ENCODE measurements around the gene CD4.

Gene CD4

DNA sequence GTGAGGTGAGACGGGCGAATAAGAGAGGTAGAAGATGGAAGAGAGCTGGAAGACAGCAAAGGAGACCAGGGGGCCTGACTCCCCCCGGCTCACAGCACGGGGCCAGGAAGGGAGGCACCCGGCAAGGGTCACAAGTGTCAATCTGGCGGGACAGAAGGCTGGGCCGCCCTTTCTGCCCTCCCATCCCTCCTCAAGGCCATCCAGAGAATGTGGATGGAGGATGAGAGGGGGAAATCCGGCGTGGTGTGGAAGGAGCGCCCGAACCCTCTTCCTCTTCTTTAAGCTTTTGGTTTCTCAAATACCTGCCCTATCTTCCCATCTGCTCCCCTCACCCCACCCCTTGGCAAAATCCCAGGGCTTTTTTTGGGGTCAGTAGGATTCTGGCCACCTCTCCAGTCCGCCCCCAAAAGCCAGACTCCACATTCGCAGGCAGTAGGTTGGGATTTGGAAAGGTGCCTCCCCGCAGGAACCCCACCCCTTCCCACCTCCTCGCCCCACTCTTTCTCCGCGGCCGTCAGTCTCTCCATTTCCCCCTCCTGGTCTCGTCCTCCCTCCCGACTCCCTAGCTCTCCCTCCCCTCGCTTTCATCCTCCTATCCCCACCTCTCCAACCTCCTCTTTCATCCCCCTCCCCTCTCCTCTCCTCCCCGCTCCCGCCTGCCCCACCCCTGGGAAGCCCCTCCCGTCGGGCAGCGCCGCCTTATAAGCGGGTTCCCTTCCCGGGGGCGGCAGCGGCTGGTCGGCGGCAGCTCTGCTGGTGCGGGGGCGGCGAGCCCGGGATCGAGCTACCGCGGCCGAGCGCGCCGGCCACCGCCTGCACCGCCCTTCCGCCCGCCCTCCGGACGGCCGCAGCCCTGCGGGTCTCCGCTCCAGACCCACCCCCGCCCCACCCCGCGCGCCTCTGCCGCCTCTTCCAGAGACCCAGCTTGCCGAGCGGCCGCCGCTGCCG, 23.4 kb upstream of the CD4 start, which contains the start of gene PTMS:
PTMS (plus strand) TSS at position 730 of the 948 bp plus-strand sequence. CDS start 343 bp downstream, outside the sequence.
- DNase-seq: peak; percentile 99

DNA sequence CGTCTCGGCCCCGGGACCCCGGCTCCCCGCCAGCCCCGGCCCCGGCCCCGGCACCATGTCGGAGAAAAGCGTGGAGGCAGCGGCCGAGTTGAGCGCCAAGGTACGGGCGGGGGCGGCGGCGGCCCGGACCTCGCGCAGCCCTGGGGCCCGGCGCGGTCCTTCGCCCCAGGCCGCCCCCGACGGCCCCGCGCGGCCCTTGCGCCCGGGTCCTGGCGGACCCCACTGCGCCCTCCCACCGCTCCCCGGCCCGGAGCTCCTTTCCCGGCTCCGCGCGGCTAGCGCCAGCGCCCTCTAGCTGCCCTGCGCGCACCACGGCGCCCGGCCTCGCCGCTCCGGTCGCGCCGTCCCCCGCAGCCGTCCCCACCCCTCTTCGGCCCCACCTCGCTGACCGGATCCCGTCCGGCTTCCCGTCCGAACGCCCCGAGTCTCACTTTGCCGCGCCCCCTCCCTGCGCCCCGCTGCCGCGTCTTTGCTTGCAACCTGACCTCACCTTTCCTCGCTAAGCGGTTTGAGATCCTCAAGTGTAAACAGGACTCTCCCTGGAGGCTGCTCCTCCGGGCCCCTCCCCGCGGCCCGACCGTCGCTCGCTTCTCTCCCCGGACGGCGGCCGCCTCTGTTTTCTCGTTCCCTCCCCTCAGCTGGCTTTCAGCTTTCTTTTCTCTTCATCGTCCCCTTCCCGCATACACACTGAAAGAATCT, 22.5 kb upstream of the CD4 start:
- DNase-seq: peak; percentile 83

DNA sequence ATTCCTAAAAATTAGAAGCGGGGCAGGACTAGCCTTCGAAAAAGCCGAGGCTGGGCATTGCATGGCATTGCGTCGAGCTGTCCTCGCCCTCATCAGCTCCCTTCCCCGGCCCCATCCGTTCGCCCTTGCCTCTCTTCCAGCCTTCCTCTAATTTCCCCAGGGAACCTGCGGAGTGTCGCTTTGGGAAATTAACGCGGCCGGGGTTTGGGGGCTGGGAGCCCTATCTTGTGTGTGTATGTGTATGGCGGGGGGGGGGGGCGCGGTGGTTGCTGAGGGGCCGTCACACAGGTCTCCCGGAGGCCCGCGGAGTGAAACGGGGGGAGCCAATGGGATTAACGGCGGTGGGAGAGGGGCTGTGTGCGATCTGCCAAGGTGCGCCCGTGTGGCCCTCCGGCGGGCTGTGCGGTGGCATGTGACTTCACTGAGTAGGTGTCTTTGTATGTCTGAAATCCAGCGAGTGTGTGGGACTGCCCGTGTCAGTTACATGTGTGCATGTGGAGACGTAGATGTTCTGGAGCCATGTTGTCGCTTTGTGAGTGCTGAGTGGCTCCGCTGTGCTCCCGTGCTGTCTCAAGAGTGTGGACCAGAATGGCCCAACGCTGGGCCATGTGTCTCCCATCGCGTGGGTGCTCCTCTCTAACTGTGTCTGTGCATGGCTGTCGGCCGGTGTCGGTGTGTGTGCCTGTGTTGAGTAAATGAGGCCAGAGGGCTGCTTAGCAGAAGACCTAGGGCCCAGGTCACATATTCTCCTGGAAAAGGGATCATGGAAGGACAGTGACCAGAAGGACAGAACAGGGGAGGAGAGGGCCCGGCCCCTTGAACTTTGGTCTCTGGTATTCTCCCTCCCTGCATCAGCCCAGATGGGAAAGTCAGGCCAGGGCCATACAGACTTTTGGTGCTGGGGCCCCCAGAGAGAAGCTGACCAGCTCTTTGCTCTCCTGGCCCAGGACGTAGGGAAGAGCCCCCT, 21.7 kb upstream of the CD4 start:
- DNase-seq: peak; percentile 65

DNA sequence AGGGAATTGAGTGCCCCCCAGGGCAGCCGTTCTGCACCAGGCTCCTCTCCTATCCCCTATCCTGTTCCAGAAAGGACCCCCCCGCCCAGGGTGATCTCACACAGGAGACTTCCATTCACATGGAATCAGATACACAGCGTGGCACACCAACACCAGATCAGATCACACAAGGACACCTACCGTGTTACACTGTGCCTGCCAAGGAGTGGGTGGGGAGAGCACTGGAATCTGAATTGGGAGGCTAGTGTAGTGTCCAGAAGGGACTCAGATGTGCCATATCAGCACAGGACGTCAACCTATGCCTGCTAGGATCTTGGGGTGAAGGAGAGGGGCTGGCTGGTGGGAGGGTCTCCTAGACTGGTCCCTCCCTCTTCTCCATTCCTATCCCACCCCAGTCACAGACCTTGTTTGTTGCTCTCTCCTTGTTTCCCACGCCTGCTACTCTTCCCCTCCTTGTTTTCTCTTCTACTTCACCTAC, 20.9 kb upstream of the CD4 start:
- DNase-seq: peak; percentile 55

GRCh38 chr12:6768990-6769389, 20.3 kb upstream of the CD4 start:
- DNase-seq: peak; percentile 71

- no peak for DNase-seq
Observed at GRCh38 chr12:6769666-6770065, 19.7 kb upstream of the CD4 start.

DNA sequence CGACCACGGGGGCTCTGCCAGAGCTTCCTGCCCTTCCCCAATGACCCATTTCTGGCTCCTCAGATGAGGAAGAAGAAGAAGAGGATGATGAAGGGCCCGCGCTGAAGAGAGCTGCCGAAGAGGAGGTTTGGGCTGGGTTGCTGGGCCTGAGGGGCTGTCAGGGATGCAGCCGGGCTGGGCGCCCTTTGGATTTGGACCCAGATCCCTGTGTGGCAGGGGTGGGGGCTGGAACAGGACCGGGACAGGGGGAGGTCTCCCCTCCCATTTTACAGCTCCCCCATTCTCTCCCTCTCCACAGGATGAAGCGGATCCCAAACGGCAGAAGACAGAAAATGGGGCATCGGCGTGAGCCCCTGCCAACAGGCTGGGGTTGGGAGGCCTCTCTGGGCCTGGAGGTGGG, 19.2 kb upstream of the CD4 start:
- no peak for DNase-seq

- no peak for DNase-seq
Observed at GRCh38 chr12:6770600-6770999, 18.7 kb upstream of the CD4 start.

DNA sequence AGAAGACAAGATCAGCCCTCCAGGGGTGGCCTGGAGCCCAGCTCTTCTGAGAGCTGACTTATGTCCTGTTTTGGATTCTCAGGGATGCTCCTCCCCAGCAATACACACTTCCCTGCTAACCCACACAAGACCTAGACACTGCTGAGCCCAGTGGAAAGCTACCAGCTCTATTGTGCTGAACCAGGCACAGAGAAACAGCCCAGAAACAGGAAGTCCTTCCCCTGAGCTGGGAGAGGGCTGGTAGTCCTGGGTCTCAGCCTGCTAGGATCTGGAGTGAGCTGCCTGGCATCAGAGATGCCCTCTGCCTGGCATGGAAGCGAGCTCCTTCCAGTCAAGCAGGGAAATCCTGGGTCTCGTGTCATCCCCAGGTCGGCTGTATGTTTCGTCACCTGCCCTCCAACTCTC, 18.2 kb upstream of the CD4 start:
- no peak for DNase-seq

- no peak for DNase-seq
Observed at GRCh38 chr12:6771509-6772330, 17.6 kb upstream of the CD4 start.

GRCh38 chr12:6772331-6772695, 17.0 kb upstream of the CD4 start, which contains the start of gene LAG3:
Gene LAG3 (plus strand): TSS chr12:6772520. CDS start chr12:6772853, 333 bp downstream.
- no peak for DNase-seq

GRCh38 chr12:6772726-6773589, 16.4 kb upstream of the CD4 start:
- DNase-seq: no peak

DNA sequence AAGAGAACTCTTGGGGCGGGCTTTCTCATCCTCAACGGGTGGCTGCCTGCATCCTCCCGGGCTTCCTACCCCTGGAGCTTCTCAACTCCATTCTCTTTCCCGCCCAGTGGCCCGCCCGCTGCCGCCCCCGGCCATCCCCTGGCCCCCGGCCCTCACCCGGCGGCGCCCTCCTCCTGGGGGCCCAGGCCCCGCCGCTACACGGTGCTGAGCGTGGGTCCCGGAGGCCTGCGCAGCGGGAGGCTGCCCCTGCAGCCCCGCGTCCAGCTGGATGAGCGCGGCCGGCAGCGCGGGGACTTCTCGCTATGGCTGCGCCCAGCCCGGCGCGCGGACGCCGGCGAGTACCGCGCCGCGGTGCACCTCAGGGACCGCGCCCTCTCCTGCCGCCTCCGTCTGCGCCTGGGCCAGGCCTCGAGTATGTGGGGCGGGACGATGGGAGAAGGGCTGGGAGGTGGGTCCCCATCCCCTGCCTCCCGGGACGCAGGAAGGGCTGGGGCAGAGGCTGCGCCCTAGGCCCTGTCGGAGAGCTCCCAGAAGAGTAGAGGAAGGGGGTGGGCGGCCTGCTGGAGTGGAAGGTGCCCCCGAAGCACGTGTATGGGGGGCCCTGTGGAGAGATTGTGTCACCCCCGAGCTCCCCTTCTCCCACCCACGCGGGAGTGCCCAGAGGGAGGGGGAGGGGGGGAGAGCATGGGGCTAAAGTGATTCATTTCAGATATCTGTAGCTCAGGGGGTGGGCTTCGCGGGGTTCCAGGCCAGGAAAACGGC, 15.6 kb upstream of the CD4 start:
- no peak for DNase-seq

DNA sequence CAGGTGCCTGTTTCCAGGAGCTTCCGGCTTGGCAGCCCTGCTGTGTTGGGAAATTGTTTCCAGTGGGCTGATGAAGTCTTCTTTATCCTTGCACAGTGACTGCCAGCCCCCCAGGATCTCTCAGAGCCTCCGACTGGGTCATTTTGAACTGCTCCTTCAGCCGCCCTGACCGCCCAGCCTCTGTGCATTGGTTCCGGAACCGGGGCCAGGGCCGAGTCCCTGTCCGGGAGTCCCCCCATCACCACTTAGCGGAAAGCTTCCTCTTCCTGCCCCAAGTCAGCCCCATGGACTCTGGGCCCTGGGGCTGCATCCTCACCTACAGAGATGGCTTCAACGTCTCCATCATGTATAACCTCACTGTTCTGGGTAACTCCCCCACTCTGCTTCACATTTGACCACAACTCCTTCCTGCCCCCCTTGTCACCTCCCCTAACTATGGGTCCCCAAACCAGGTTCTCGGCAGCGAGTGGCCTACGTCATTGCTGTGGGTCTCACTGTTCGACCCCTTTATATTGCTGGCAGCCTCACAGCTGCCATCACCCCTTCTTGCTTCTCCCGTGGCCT, 14.7 kb upstream of the CD4 start:
- no peak for DNase-seq

GRCh38 chr12:6775185-6776174, 13.8 kb upstream of the CD4 start:
- no peak for DNase-seq

- no peak for DNase-seq
Observed at GRCh38 chr12:6777386-6777785, 11.9 kb upstream of the CD4 start.

GRCh38 chr12:6778217-6778573, 11.1 kb upstream of the CD4 start:
- no peak for DNase-seq

Data from NCI-H69 (cell line).